Transverse colon (tissue), 4 donors: ENCODE measurements around the gene ZBP1. TPM values are rescaled to one million over a fixed set of nuclear protein-coding genes. Genes with fewer than 3 reads are reported as not detected.

Source experiments
- DNase-seq: peaks from one replicate; pipeline ENCODE4 v3.0.0-alpha.2; 2019
- H3K27ac ChIP-seq, 4 donors: fragments of 200-600 bp; sonication (generic); 2 replicates each; pipeline ENCODE4 v1.5.1; 2016 to 2018; ENCODE audit warnings: inconsistent platforms in 4 of 4
- H3K27me3 ChIP-seq: fragments of 200-600 bp; sonication (generic); 2 replicates; pipeline ENCODE4 v1.5.1; 2017; ENCODE audit warnings: inconsistent platforms
- H3K36me3 ChIP-seq, 4 donors: fragments of 200-600 bp; sonication (generic); 2 replicates each; pipeline ENCODE4 v1.5.1; 2017 to 2019; ENCODE audit warnings: inconsistent platforms in 4 of 4
- H3K4me1 ChIP-seq, 4 donors: fragments of 200-600 bp; sonication (generic); 2 replicates each; pipeline ENCODE4 v1.5.1; 2017 to 2020; ENCODE audit warnings: inconsistent platforms in 4 of 4
- H3K4me3 ChIP-seq, 4 donors: fragments of 200-600 bp; sonication (generic); 1 replicate in 1 of 4; 2 replicates in 3 of 4; pipeline versions ENCODE4 v1.5.1 to v1.6.1; 2017 to 2019; ENCODE audit warnings: inconsistent platforms in 4 of 4
- H3K9me3 ChIP-seq, 2 donors: fragments of 200-600 bp; sonication (generic); 2 replicates each; pipeline ENCODE4 v1.5.1; 2017 to 2019; ENCODE audit warnings: inconsistent platforms in 2 of 2
- CTCF ChIP-seq, 5 experiments: fragments of 200-600 bp in 3 of 5; fragments of 450-650 bp in 2 of 5; sonication (generic) in 3 of 5; IDR thresholded peaks; 1 replicate in 2 of 5; 2 replicates in 3 of 5; pipeline ENCODE4 v1.5.1; 2016 to 2017; ENCODE audit warnings: antibody characterized with exemption in 5 of 5, inconsistent platforms in 3 of 5, mild to moderate bottlenecking in 2 of 5, moderate library complexity in 1 of 5
- EP300 ChIP-seq: sonication (generic); formaldehyde crosslinking; IDR thresholded peaks from one replicate; pipeline ENCODE4 v1.6.1; 2017; ENCODE audit warnings: antibody characterized with exemption, low read depth
- POLR2A ChIP-seq: fragments of 450-650 bp; IDR thresholded peaks from one replicate; pipeline ENCODE4 v1.6.1; 2016; ENCODE audit warnings: antibody characterized with exemption, mild to moderate bottlenecking, moderate library complexity
- POLR2AphosphoS5 ChIP-seq, 3 donors: sonication (generic); formaldehyde crosslinking; IDR thresholded peaks; one replicate each; pipeline ENCODE4 v1.6.1; 2016; ENCODE audit warnings: antibody characterized with exemption in 3 of 3
- WGBS, 2 donors: methylation state at CpG; one replicate each; pipeline ENCODE4 v1.1.5; 2018; ENCODE audit warnings: low coverage in 1 of 2; 5-methylcytosine and 5-hydroxymethylcytosine counted together
- in situ Hi-C, 4 donors: fragments of 200-750 bp; cut with MboI; loops; one replicate each; pipeline versions ENCODE4 v1.15.0 to v1.15.1; 2017; ENCODE audit warnings: low sequenced_read_pairs in 3 of 4, low pct_ligation_motif_present in 1 of 4, low pct_unique_long_range_greater_than_20kb in 1 of 4
- intact Hi-C: fragments of 100-400 bp; cut with DNase I; formaldehyde crosslinking; loops from one replicate; pipeline ENCODE4 v1.15.1; 2023; ENCODE audit warnings: low total_unique reads
- total RNA-seq, 4 donors: library from RNA; depleted of rRNA; stranded (reverse); fragments of >200 nt; gene quantifications; one replicate each; pipeline ENCODE4 v1.1.0, GENCODE V29; 2016

The ZBP1 gene
- total RNA-seq, 4 donors from 2014 or later, result 1.6 to 4.4 TPM; not detected in 2

GRCh38 chr20:57654998-57655808 is 35.0 kb upstream of the ZBP1 start:
- in situ Hi-C loops, result loop anchor here (5.0 to 25.0 kb wide), 6 partner anchors 232 to 530 kb away; no protein-coding TSS in a partner anchor
- no peaks in the 10 kb centered on the region for H3K36me3 ChIP-seq
- H3K4me3 ChIP-seq, result no peak overlapping the region
- no peak for TF ChIP-seq CTCF (IDR thresholded peaks at IDR 0.05)
- TF ChIP-seq EP300, result no peak
- no peak for TF ChIP-seq POLR2A
- TF ChIP-seq POLR2AphosphoS5 (IDR thresholded peaks at IDR 0.05), result no peak
- no peaks in the 10 kb centered on the region for H3K27me3 ChIP-seq
- H3K9me3 ChIP-seq, result no peaks in the 10 kb centered on the region
- no peak overlapping the region for H3K27ac ChIP-seq
- peaks cover 3 to 9% (median 7%) of the 10 kb centered on the region in 4 donors for H3K4me1 ChIP-seq
- DNase-seq, result no peak
- intact Hi-C loops, result loop anchor here (1.0 to 10.0 kb wide), 2 partner anchors 200 to 525 kb away; no protein-coding TSS in a partner anchor
- WGBS, 2 donors, result 90 to 97% methylated on average over 5 to 22 of the region's 22 CpGs

- H3K27me3 ChIP-seq, result no peaks in the 10 kb centered on the region
- H3K36me3 ChIP-seq, result no peaks in the 10 kb centered on the region
- H3K4me1 ChIP-seq, result peaks cover 3 to 9% (median 7%) of the 10 kb centered on the region in 4 donors
- intact Hi-C loops (loop anchor here (1.0 to 10.0 kb wide), 2 partner anchors 200 to 526 kb away; no protein-coding TSS in a partner anchor), in situ Hi-C loops (loop anchor here (10.0 to 25.0 kb wide), 5 partner anchors 233 to 530 kb away; no protein-coding TSS in a partner anchor)
- H3K4me3 ChIP-seq, result no peak overlapping the region
- no peak for TF ChIP-seq POLR2A
- TF ChIP-seq CTCF (IDR thresholded peaks at IDR 0.05), result peak; percentile 90 to 95 (median 92)
- peak; percentile 65 for DNase-seq
- 42% methylated on average over 12 of the region's 12 CpGs; no CpG with 5 or more reads in 1 of the 2 donors for WGBS, 2 donors
- no peak overlapping the region for H3K27ac ChIP-seq
- H3K9me3 ChIP-seq, result no peaks in the 10 kb centered on the region
Observed at GRCh38 chr20:57654363-57654997, 34.3 kb upstream of the ZBP1 start.

GRCh38 chr20:57653910-57654309 is 33.7 kb upstream of the ZBP1 start:
- WGBS, 2 donors, result 45% methylated on average over 5 of the region's 5 CpGs; no CpG with 5 or more reads in 1 of the 2 donors
- TF ChIP-seq POLR2AphosphoS5 (IDR thresholded peaks at IDR 0.05) (no peak), CTCF (IDR thresholded peaks at IDR 0.05) (no peak), POLR2A (no peak), EP300 (no peak)
- H3K4me1 ChIP-seq, result peaks cover 3 to 9% (median 7%) of the 10 kb centered on the region in 4 donors
- no peaks in the 10 kb centered on the region for H3K36me3 ChIP-seq
- intact Hi-C loops, result loop anchor here (1.0 to 10.0 kb wide), 2 partner anchors 201 to 526 kb away; no protein-coding TSS in a partner anchor
- no peak overlapping the region for H3K4me3 ChIP-seq
- no peaks in the 10 kb centered on the region for H3K9me3 ChIP-seq
- in situ Hi-C loops, result loop anchor here (10.0 to 25.0 kb wide), 5 partner anchors 233 to 531 kb away; no protein-coding TSS in a partner anchor
- H3K27ac ChIP-seq, result no peak overlapping the region
- DNase-seq, result no peak
- no peaks in the 10 kb centered on the region for H3K27me3 ChIP-seq

- in situ Hi-C loops, result loop anchor here (10.0 to 25.0 kb wide), 5 partner anchors 234 to 531 kb away; no protein-coding TSS in a partner anchor
Observed at GRCh38 chr20:57653546-57653900, 33.3 kb upstream of the ZBP1 start.

More at GRCh38 chr20:57653546-57653900, 33.3 kb upstream of the ZBP1 start:
- Histone ChIP-seq H3K27ac (no peak overlapping the region), H3K4me1 (peaks cover 3 to 9% (median 7%) of the 10 kb centered on the region in 4 donors), H3K9me3 (no peaks in the 10 kb centered on the region), H3K36me3 (no peaks in the 10 kb centered on the region), H3K27me3 (no peaks in the 10 kb centered on the region), H3K4me3 (no peak overlapping the region)
- TF ChIP-seq POLR2A (no peak), POLR2AphosphoS5 (IDR thresholded peaks at IDR 0.05) (no peak), EP300 (no peak), CTCF (IDR thresholded peaks at IDR 0.05) (no peak)
- intact Hi-C loops, result loop anchor here (10.0 kb wide), 1 partner anchor 201 kb away; no protein-coding TSS in a partner anchor
- 75 to 82% methylated on average over 2 to 8 of the region's 8 CpGs for WGBS, 2 donors
- DNase-seq, result no peak
